ENCODE data around the gene SORCS2.

GRCh38 chr4:7170012-7170411 lies 22.3 kb upstream of the SORCS2 start:
- TF ChIP-seq CTCF (IDR thresholded peaks at IDR 0.05 in 4 of 5, conservative IDR thresholded peaks at IDR 0.05 in 1 of 5) (no peak), POLR2A (IDR thresholded peaks at IDR 0.05) (no peak)

Measured in gastrocnemius medialis (tissue), 4 donors.